A549 (cell line): ENCODE results near the gene MAOB. TPM values are rescaled to one million over a fixed set of nuclear protein-coding genes. Genes with fewer than 3 reads are reported as not detected.

ENCODE experiments used
- ATAC-seq, 2 experiments: fragments of 200-7000 bp in 1 of 2; fragments of >200 bp in 1 of 2; cut with Nextera tagmentation in 1 of 2; cut with Tn5 transposase in 1 of 2; 3 replicates each; pipeline versions ENCODE4 v1.8.0 to v1.9.1; 2018 to 2020; ENCODE audit warnings: mild to moderate bottlenecking in 1 of 2, moderate library complexity in 1 of 2
- CTCF ChIA-PET: fragments of 300-600 bp; sonication (Branson Sonifier 250); formaldehyde crosslinking; extraction: SDS; loops from one replicate; lab custom pipeline; 2021; ENCODE audit warnings: antibody characterized with exemption, inconsistent platforms; lab: Yijun Ruan, JAX
- POLR2A ChIA-PET: fragments of 350-600 bp; formaldehyde crosslinking; extraction: SDS; loops from one replicate; lab custom pipeline; 2021; ENCODE audit warnings: antibody characterized with exemption, inconsistent platforms; lab: Yijun Ruan, JAX
- DNase-seq, 2 experiments: peaks; one replicate each; pipeline versions ENCODE4 v3.0.0 to v3.0.0-alpha.2; 2011 to 2016; ENCODE audit warnings: low read depth in 1 of 2, low spot score in 1 of 2
- FAIRE-seq: peaks from 2 replicates; lab custom pipeline; 2011; peaks lifted over from hg19 to GRCh38; lab: Jason Lieb, UNC
- H3K27ac ChIP-seq, 2 experiments: fragments of >200 bp; sonication (Bioruptor Twin); formaldehyde crosslinking; 3 replicates each; pipeline ENCODE4 v1.5.1; 2016 to 2017
- H3K4me1 ChIP-seq: fragments of >200 bp; sonication (Bioruptor Twin); formaldehyde crosslinking; 3 replicates; pipeline ENCODE4 v1.6.1; 2016
- H3K4me2 ChIP-seq: fragments of >200 bp; sonication (Bioruptor Twin); formaldehyde crosslinking; 3 replicates; pipeline ENCODE4 v1.6.1; 2016
- H3K4me3 ChIP-seq: fragments of >200 bp; sonication (Bioruptor Twin); formaldehyde crosslinking; 3 replicates; pipeline ENCODE4 v1.5.1; 2016
- H3K9me3 ChIP-seq: fragments of >200 bp; sonication (Bioruptor Twin); formaldehyde crosslinking; 3 replicates; pipeline ENCODE4 v1.6.1; 2016
- ATOH8 ChIP-seq: fragments of 250-450 bp; sonication (Bioruptor Pico); IDR thresholded peaks from 2 replicates; pipeline ENCODE4 v1.5.0; 2020; ENCODE audit warnings: low read depth, mild to moderate bottlenecking, moderate library complexity
- BHLHE40 ChIP-seq: IDR thresholded peaks from 2 replicates; pipeline ENCODE4 v1.6.1; 2012; ENCODE audit warnings: low read depth, low read length, inconsistent platforms
- CBX2 ChIP-seq: fragments of 200-600 bp; sonication (generic); IDR thresholded peaks from 2 replicates; pipeline ENCODE4 v1.6.1; 2016; ENCODE audit warnings: low read depth, mild to moderate bottlenecking, borderline replicate concordance
- CBX8 ChIP-seq: fragments of 200-600 bp; sonication (generic); IDR thresholded peaks from 2 replicates; pipeline ENCODE4 v1.6.1; 2016
- CEBPB ChIP-seq, 2 experiments: fragments of >200 bp in 1 of 2; sonication (Bioruptor Twin) in 1 of 2; formaldehyde crosslinking in 1 of 2; IDR thresholded peaks; 2 replicates each; pipeline ENCODE4 v1.6.1; 2012 to 2016
- CHD4 ChIP-seq: fragments of 200-600 bp; sonication (generic); IDR thresholded peaks from 2 replicates; pipeline ENCODE4 v1.6.1; 2016; ENCODE audit warnings: antibody characterized with exemption, mild to moderate bottlenecking, borderline replicate concordance
- EHF ChIP-seq: fragments of 250-450 bp; sonication (Bioruptor Pico); IDR thresholded peaks from 2 replicates; pipeline ENCODE4 v1.5.0; 2020; ENCODE audit warnings: mild to moderate bottlenecking
- ESRRA ChIP-seq: fragments of 150-350 bp; IDR thresholded peaks from 2 replicates; pipeline ENCODE4 v1.6.1; 2014; ENCODE audit warnings: mild to moderate bottlenecking, low read length, borderline replicate concordance
- FOXS1 ChIP-seq: fragments of 250-450 bp; sonication (Bioruptor Pico); IDR thresholded peaks from 2 replicates; pipeline ENCODE4 v1.5.0; 2020; ENCODE audit warnings: mild to moderate bottlenecking, moderate library complexity
- HDAC2 ChIP-seq: fragments of 200-600 bp; sonication (generic); IDR thresholded peaks from 2 replicates; pipeline ENCODE4 v1.6.1; 2016
- HMGXB4 ChIP-seq: fragments of 250-450 bp; sonication (Bioruptor Pico); IDR thresholded peaks from 2 replicates; pipeline ENCODE4 v1.5.0; 2021; ENCODE audit warnings: mild to moderate bottlenecking, moderate library complexity, borderline replicate concordance
- JUN ChIP-seq, 2 experiments: fragments of >200 bp; sonication (Bioruptor Twin); formaldehyde crosslinking; IDR thresholded peaks; 2 replicates in 1 of 2; 3 replicates in 1 of 2; pipeline ENCODE4 v1.6.1; 2016 to 2017
- JUNB ChIP-seq: fragments of >200 bp; sonication (Bioruptor Twin); formaldehyde crosslinking; IDR thresholded peaks from 2 replicates; pipeline ENCODE4 v1.6.1; 2016
- KDM1A ChIP-seq: fragments of 200-600 bp; sonication (generic); IDR thresholded peaks from 2 replicates; pipeline ENCODE4 v1.6.1; 2016; ENCODE audit warnings: low read depth, mild to moderate bottlenecking
- KDM5A ChIP-seq: fragments of 200-600 bp; sonication (generic); IDR thresholded peaks from 2 replicates; pipeline ENCODE4 v1.6.1; 2016; ENCODE audit warnings: antibody characterized with exemption, mild to moderate bottlenecking
- NFE2L2 ChIP-seq: fragments of 150-350 bp; conservative IDR thresholded peaks from 2 replicates; pipeline ENCODE4 v1.6.1; 2014; ENCODE audit warnings: low read length
- NPAS2 ChIP-seq: fragments of 250-450 bp; sonication (Bioruptor Pico); IDR thresholded peaks from 2 replicates; pipeline ENCODE4 v1.8.0; 2022; ENCODE audit warnings: mild to moderate bottlenecking, moderate library complexity, borderline replicate concordance
- PBX3 ChIP-seq: IDR thresholded peaks from 2 replicates; pipeline ENCODE4 v1.6.1; 2012
- POLR2A ChIP-seq: IDR thresholded peaks from 2 replicates; pipeline ENCODE4 v1.6.1; 2012; ENCODE audit warnings: mild to moderate bottlenecking, low read length
- RCOR1 ChIP-seq: fragments of 150-350 bp; IDR thresholded peaks from 2 replicates; pipeline ENCODE4 v1.6.1; 2014; ENCODE audit warnings: antibody characterized with exemption, low read length, low read depth
- SMC3 ChIP-seq: fragments of >200 bp; sonication (Bioruptor Twin); formaldehyde crosslinking; IDR thresholded peaks from 3 replicates; pipeline ENCODE4 v1.6.1; 2018; ENCODE audit warnings: inconsistent platforms
- USF2 ChIP-seq: fragments of 450-650 bp; IDR thresholded peaks from 2 replicates; pipeline ENCODE4 v1.6.1; 2014; ENCODE audit warnings: antibody characterized with exemption
- WGBS: methylation state at CpG from one replicate; pipeline ENCODE4 v1.1.6; 2017; ENCODE audit errors: missing lambda C conversion rate; 5-methylcytosine and 5-hydroxymethylcytosine counted together
- polyA plus RNA-seq, 4 experiments: library from polyadenylated mRNA; depleted of rRNA in 3 of 4; stranded (reverse); fragments of >200 nt; fragmentation: RNase III in 1 of 4; extraction: RNeasy Plus Mini Kit Qiagen cat#74134 plus additional on column Dnase treatment in 1 of 4; gene quantifications; 2 replicates in 3 of 4; 3 replicates in 1 of 4; pipeline ENCODE4 v1.2.3, GENCODE V29; 2011 to 2017

MAOB gene
- polyA plus RNA-seq, 2 of the 4 experiments (the other 2 are of a cell fraction), result 0.05 to 0.35 TPM

- ATAC-seq, result no peak
- no peak overlapping the region for H3K27ac ChIP-seq
- ChIA-PET POLR2A (no interaction called here), CTCF (no interaction called here)
- TF ChIP-seq SMC3 (no peak), JUNB (no peak), NPAS2 (CRISPR knock-in tag) (no peak), USF2 (no peak), KDM5A (no peak), CBX2 (no peak), BHLHE40 (no peak), CHD4 (no peak), KDM1A (no peak), ATOH8 (CRISPR knock-in tag) (no peak), RCOR1 (no peak)
- TF ChIP-seq, all 56 proteins: peak for 0
- no peak overlapping the region for H3K4me2 ChIP-seq
- DNase-seq (no peak), FAIRE-seq (no peak)
- WGBS, result 90% methylated on average over 3 of the region's 3 CpGs
- no peaks in the 10 kb centered on the region for H3K4me1 ChIP-seq
- H3K9me3 ChIP-seq, result no peaks in the 10 kb centered on the region
- H3K4me3 ChIP-seq, result no peak overlapping the region
Measured at GRCh38 chrX:43876680-43877079, 5.6 kb downstream of the MAOB start.

- WGBS, result 85% methylated on average over 3 of the region's 3 CpGs
- no peak for DNase-seq
- H3K4me2 ChIP-seq, result no peak overlapping the region
- no peak overlapping the region for H3K4me3 ChIP-seq
- no peaks in the 10 kb centered on the region for H3K9me3 ChIP-seq
- no peak for ATAC-seq
- no peak overlapping the region for H3K27ac ChIP-seq
- CTCF ChIA-PET, result no interaction called here
- peaks cover 7% of the 10 kb centered on the region; the same call in 2 of the 3 replicates for H3K4me1 ChIP-seq
- peak; percentile 63 for FAIRE-seq
- TF ChIP-seq NPAS2 (CRISPR knock-in tag) (no peak), FOXS1 (CRISPR knock-in tag) (no peak), CEBPB (IDR thresholded peaks at IDR 0.05) (no peak), JUN (IDR thresholded peaks at IDR 0.05) (no peak), PBX3 (no peak), ESRRA (no peak), EHF (no peak)
- POLR2A ChIA-PET, result no interaction called here
Measured at GRCh38 chrX:43870758-43871419, 11.4 kb downstream of the MAOB start.

GRCh38 chrX:43870011-43870410, 12.2 kb downstream of the MAOB start:
- H3K4me2 ChIP-seq, result no peak overlapping the region
- ATAC-seq, result no peak
- no peaks in the 10 kb centered on the region for H3K9me3 ChIP-seq
- H3K4me3 ChIP-seq, result no peak overlapping the region
- ChIA-PET POLR2A (no interaction called here), CTCF (no interaction called here)
- no peak overlapping the region for H3K27ac ChIP-seq
- TF ChIP-seq CBX8 (no peak), HMGXB4 (CRISPR knock-in tag) (no peak), BHLHE40 (no peak), NFE2L2 (no peak), HDAC2 (no peak), POLR2A (no peak), NPAS2 (CRISPR knock-in tag) (no peak)
- no peak for FAIRE-seq
- no peak for DNase-seq
- H3K4me1 ChIP-seq, result peaks cover 7% of the 10 kb centered on the region; the same call in 2 of the 3 replicates
- 79% methylated on average over 3 of the region's 3 CpGs for WGBS
